PFSK-1 (cell line): Measurements from ENCODE around the gene DNAH10.

Source experiments
- FOXP2 ChIP-seq: optimal IDR thresholded peaks from 2 replicates; pipeline ENCODE3; 2011; ENCODE audit warnings: borderline replicate concordance, control low read depth, inconsistent platforms; ENCODE audit not compliant: insufficient read depth; ENCODE audit errors: extremely low read length, extremely low read depth
- POLR2AphosphoS5 ChIP-seq: IDR thresholded peaks from 2 replicates; pipeline ENCODE4 v1.6.1; 2012; ENCODE audit warnings: low read depth, mild to moderate bottlenecking, control low read depth, low read length, moderate library complexity
- REST ChIP-seq, 2 experiments: IDR thresholded peaks; 2 replicates each; pipeline versions ENCODE4 v1.6.1 to v1.8.0; 2011 to 2012; ENCODE audit warnings: low read depth in 2 of 2, low read length in 2 of 2, control low read depth in 1 of 2, inconsistent platforms in 1 of 2, mild to moderate bottlenecking in 1 of 2, moderate library complexity in 1 of 2; ENCODE audit not compliant: insufficient read depth in 1 of 2
- SIN3A ChIP-seq: IDR thresholded peaks from 2 replicates; pipeline ENCODE4 v1.6.1; 2012; ENCODE audit warnings: mild to moderate bottlenecking, low read length, moderate library complexity, borderline replicate concordance; ENCODE audit not compliant: insufficient read depth
- TAF1 ChIP-seq: IDR thresholded peaks from 2 replicates; pipeline ENCODE4 v1.6.1; 2012; ENCODE audit warnings: low read length, control low read depth, borderline replicate concordance; ENCODE audit not compliant: insufficient read depth

DNAH10 gene

GRCh38 chr12:123944696-123945095 lies 182.6 kb downstream of the DNAH10 start:
- no peak for TF ChIP-seq FOXP2

- no peak for TF ChIP-seq SIN3A
- TF ChIP-seq FOXP2: no peak
- no peak for TF ChIP-seq REST (IDR thresholded peaks at IDR 0.05; ENCODE audit: insufficient read depth in 1 of 2, low read depth in 2 of 2, low read length in 2 of 2)
- TF ChIP-seq POLR2AphosphoS5: no peak
- TF ChIP-seq TAF1: no peak
These were observed 183.4 kb downstream of the DNAH10 start for GRCh38 chr12:123945287-123946151.

- no peak for TF ChIP-seq POLR2AphosphoS5
- TF ChIP-seq FOXP2: no peak
- TF ChIP-seq REST (IDR thresholded peaks at IDR 0.05; ENCODE audit: insufficient read depth in 1 of 2, low read depth in 2 of 2, low read length in 2 of 2): no peak
- TF ChIP-seq TAF1: no peak
- TF ChIP-seq SIN3A: no peak
These were observed 184.0 kb downstream of the DNAH10 start for GRCh38 chr12:123946152-123946515.

GRCh38 chr12:123948401-123948795 lies 186.3 kb downstream of the DNAH10 start:
- no peak for TF ChIP-seq POLR2AphosphoS5
- no peak for TF ChIP-seq SIN3A
- TF ChIP-seq TAF1: no peak
- no peak for TF ChIP-seq REST (IDR thresholded peaks at IDR 0.05; ENCODE audit: insufficient read depth in 1 of 2, low read depth in 2 of 2, low read length in 2 of 2)
- no peak for TF ChIP-seq FOXP2

GRCh38 chr12:123948796-123949769 lies 187.0 kb downstream of the DNAH10 start:
- no peak for TF ChIP-seq SIN3A
- TF ChIP-seq FOXP2: no peak
- TF ChIP-seq POLR2AphosphoS5: no peak
- TF ChIP-seq TAF1: no peak
- TF ChIP-seq REST (IDR thresholded peaks at IDR 0.05; ENCODE audit: insufficient read depth in 1 of 2, low read depth in 2 of 2, low read length in 2 of 2): no peak
